Tibial nerve (tissue), 4 donors: Measurements from ENCODE around the gene SLTM.

ENCODE experiments used
- CTCF ChIP-seq, 5 experiments: fragments of 200-600 bp in 3 of 5; fragments of 450-650 bp in 2 of 5; sonication (generic) in 3 of 5; IDR thresholded peaks; one replicate each; pipeline ENCODE4 v1.5.1; 2016 to 2019; ENCODE audit warnings: antibody characterized with exemption in 5 of 5, mild to moderate bottlenecking in 3 of 5, moderate library complexity in 2 of 5
- EP300 ChIP-seq, 2 donors: sonication (generic); formaldehyde crosslinking; IDR thresholded peaks; one replicate each; pipeline ENCODE4 v1.6.1; 2017; ENCODE audit warnings: antibody characterized with exemption in 2 of 2, mild to moderate bottlenecking in 1 of 2
- POLR2A ChIP-seq, 2 donors: fragments of 450-650 bp; IDR thresholded peaks; one replicate each; pipeline ENCODE4 v1.6.1; 2017; ENCODE audit warnings: antibody characterized with exemption in 2 of 2, mild to moderate bottlenecking in 2 of 2, moderate library complexity in 2 of 2

- TF ChIP-seq CTCF (IDR thresholded peaks at IDR 0.05) (no peak), POLR2A (IDR thresholded peaks at IDR 0.05) (no peak), EP300 (IDR thresholded peaks at IDR 0.05) (no peak)
These were observed 23.9 kb downstream of the SLTM start for GRCh38 chr15:58909616-58910015.
